Liver (tissue), 3 donors: ENCODE measurements around the gene TUFT1.

Experiments used
- EGR1 ChIP-seq, 2 donors: IDR thresholded peaks; 2 replicates each; pipeline ENCODE4 v1.6.1; 2016 to 2018; ENCODE audit warnings: antibody characterized with exemption in 2 of 2, low read depth in 2 of 2
- FOXA1 ChIP-seq: IDR thresholded peaks from 2 replicates; pipeline ENCODE4 v1.6.1; 2016; ENCODE audit warnings: antibody characterized with exemption
- GABPA ChIP-seq, 2 donors: IDR thresholded peaks in 1 of 2; conservative IDR thresholded peaks in 1 of 2; 2 replicates each; pipeline ENCODE4 v1.6.1; 2016; ENCODE audit warnings: antibody characterized with exemption in 2 of 2, mild to moderate bottlenecking in 1 of 2, moderate library complexity in 1 of 2
- TF ChIP-seq, protein P1 (sequence below): fragments of 150-350 bp; IDR thresholded peaks from 2 replicates; pipeline ENCODE4 v1.5.1; 2017; ENCODE audit warnings: improper control_type of control experiment, low read depth, low read length; ENCODE audit not compliant: missing input control
- TF ChIP-seq, protein P2 (sequence below): IDR thresholded peaks from 2 replicates; pipeline ENCODE4 v1.6.1; 2016; ENCODE audit warnings: antibody characterized with exemption
- TF ChIP-seq, protein P3 (sequence below): IDR thresholded peaks from 2 replicates; pipeline ENCODE4 v1.6.1; 2016; ENCODE audit warnings: antibody characterized with exemption
- TF ChIP-seq, protein P4 (sequence below): IDR thresholded peaks from 2 replicates; pipeline ENCODE4 v1.6.1; 2016; ENCODE audit warnings: antibody characterized with exemption, mild to moderate bottlenecking
- donor health status: healthy.
- donor health status: healthy.

DNA sequence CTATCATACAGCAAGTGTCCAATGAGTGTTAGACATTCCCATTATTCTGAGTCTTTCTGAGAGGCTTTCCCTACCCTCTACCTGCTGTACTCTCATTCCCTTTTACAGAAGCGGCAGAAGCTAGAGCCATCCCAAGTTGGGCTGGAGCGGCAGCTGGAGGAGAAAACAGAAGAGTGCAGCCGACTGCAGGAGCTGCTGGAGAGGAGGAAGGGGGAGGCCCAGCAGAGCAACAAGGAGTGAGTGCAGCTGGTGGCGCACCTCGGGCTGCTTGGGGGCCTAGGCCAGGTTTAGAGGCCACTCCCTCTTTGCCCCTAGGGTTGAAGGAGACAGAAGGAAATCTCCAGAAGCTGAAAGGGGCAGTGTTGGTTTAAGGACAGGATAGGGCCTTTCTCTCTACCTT lies 16.8 kb upstream of the TUFT1 start:
- TF ChIP-seq, protein P1, sequence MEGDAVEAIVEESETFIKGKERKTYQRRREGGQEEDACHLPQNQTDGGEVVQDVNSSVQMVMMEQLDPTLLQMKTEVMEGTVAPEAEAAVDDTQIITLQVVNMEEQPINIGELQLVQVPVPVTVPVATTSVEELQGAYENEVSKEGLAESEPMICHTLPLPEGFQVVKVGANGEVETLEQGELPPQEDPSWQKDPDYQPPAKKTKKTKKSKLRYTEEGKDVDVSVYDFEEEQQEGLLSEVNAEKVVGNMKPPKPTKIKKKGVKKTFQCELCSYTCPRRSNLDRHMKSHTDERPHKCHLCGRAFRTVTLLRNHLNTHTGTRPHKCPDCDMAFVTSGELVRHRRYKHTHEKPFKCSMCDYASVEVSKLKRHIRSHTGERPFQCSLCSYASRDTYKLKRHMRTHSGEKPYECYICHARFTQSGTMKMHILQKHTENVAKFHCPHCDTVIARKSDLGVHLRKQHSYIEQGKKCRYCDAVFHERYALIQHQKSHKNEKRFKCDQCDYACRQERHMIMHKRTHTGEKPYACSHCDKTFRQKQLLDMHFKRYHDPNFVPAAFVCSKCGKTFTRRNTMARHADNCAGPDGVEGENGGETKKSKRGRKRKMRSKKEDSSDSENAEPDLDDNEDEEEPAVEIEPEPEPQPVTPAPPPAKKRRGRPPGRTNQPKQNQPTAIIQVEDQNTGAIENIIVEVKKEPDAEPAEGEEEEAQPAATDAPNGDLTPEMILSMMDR = no peak
- TF ChIP-seq GABPA (IDR thresholded peaks at IDR 0.05 in 1 of 2, conservative IDR thresholded peaks at IDR 0.05 in 1 of 2) (no peak), EGR1 (IDR thresholded peaks at IDR 0.05; ENCODE audit: low read depth in 2 of 2) (no peak), FOXA1 (no peak)
- TF ChIP-seq, protein P2, sequence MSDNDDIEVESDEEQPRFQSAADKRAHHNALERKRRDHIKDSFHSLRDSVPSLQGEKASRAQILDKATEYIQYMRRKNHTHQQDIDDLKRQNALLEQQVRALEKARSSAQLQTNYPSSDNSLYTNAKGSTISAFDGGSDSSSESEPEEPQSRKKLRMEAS = no peak
- TF ChIP-seq, protein P3, sequence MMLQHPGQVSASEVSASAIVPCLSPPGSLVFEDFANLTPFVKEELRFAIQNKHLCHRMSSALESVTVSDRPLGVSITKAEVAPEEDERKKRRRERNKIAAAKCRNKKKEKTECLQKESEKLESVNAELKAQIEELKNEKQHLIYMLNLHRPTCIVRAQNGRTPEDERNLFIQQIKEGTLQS = no peak
- TF ChIP-seq, protein P4, sequence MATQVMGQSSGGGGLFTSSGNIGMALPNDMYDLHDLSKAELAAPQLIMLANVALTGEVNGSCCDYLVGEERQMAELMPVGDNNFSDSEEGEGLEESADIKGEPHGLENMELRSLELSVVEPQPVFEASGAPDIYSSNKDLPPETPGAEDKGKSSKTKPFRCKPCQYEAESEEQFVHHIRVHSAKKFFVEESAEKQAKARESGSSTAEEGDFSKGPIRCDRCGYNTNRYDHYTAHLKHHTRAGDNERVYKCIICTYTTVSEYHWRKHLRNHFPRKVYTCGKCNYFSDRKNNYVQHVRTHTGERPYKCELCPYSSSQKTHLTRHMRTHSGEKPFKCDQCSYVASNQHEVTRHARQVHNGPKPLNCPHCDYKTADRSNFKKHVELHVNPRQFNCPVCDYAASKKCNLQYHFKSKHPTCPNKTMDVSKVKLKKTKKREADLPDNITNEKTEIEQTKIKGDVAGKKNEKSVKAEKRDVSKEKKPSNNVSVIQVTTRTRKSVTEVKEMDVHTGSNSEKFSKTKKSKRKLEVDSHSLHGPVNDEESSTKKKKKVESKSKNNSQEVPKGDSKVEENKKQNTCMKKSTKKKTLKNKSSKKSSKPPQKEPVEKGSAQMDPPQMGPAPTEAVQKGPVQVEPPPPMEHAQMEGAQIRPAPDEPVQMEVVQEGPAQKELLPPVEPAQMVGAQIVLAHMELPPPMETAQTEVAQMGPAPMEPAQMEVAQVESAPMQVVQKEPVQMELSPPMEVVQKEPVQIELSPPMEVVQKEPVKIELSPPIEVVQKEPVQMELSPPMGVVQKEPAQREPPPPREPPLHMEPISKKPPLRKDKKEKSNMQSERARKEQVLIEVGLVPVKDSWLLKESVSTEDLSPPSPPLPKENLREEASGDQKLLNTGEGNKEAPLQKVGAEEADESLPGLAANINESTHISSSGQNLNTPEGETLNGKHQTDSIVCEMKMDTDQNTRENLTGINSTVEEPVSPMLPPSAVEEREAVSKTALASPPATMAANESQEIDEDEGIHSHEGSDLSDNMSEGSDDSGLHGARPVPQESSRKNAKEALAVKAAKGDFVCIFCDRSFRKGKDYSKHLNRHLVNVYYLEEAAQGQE = no peak
